GM06990 (cell line): ENCODE results near the gene TECPR2.

Experiments
- DNase-seq: peaks from one replicate; pipeline ENCODE4 v3.0.0-alpha.2; 2011; ENCODE audit not compliant: insufficient read length; ENCODE audit errors: extremely low read depth
- H3K27me3 ChIP-seq: replicated peaks from 2 replicates; pipeline ENCODE4 v1.6.0; 2011; ENCODE audit warnings: low read length; ENCODE audit not compliant: control insufficient read depth, insufficient read depth
- H3K36me3 ChIP-seq: 2 replicates; pipeline ENCODE4 v1.5.1; 2011; ENCODE audit warnings: low read length; ENCODE audit not compliant: control insufficient read depth, insufficient read depth
- H3K4me3 ChIP-seq: replicated peaks from 2 replicates; pipeline ENCODE4 v1.5.1; 2011; ENCODE audit warnings: low read depth, mild to moderate bottlenecking, control low read depth, low read length
- CTCF ChIP-seq: IDR thresholded peaks from 2 replicates; pipeline ENCODE4 v1.5.1; 2011; ENCODE audit warnings: low read length, control low read depth, mild to moderate bottlenecking, inconsistent platforms; ENCODE audit not compliant: insufficient read depth, poor library complexity, severe bottlenecking

Gene TECPR2

GRCh38 chr14:102362545-102363181, at the start of gene TECPR2, which contains the start of gene CINP:
Gene TECPR2 (plus strand): TSS chr14:102362941. CDS start chr14:102376722, 13,781 bp downstream.
Gene CINP (minus strand): TSS chr14:102362890. CDS start chr14:102362851, 39 bp downstream.
- TF ChIP-seq CTCF = no peak
- Histone ChIP-seq H3K36me3 (peaks cover 1% of the 10 kb centered on the region; the same call in 1 of the 2 replicates), H3K27me3 (no peaks in the 10 kb centered on the region), H3K4me3 (peak within 1 kb of the TSS; percentile 91)
- DNase-seq = peak; percentile 94

GRCh38 chr14:102314242-102315011, 48.3 kb upstream of the TECPR2 start:
- Histone ChIP-seq H3K4me3 (peak overlapping the region; percentile 63), H3K27me3 (no peaks in the 10 kb centered on the region), H3K36me3 (no peaks in the 10 kb centered on the region)
- DNase-seq = peak; percentile 83
- TF ChIP-seq CTCF = peak; percentile 96

- DNase-seq = no peak
- H3K27me3 ChIP-seq = no peaks in the 10 kb centered on the region
- H3K36me3 ChIP-seq = no peaks in the 10 kb centered on the region
- no peak for TF ChIP-seq CTCF
- no peak overlapping the region for H3K4me3 ChIP-seq
Observed at GRCh38 chr14:102315121-102315520, 47.6 kb upstream of the TECPR2 start.

- TF ChIP-seq CTCF = no peak
- H3K27me3 ChIP-seq = no peaks in the 10 kb centered on the region
- peak; percentile 30 for DNase-seq
- H3K4me3 ChIP-seq = peak overlapping the region; percentile 65
- H3K36me3 ChIP-seq = no peaks in the 10 kb centered on the region
Observed at GRCh38 chr14:102316338-102316742, 46.4 kb upstream of the TECPR2 start.

- Histone ChIP-seq H3K4me3 (peak overlapping the region; percentile 68), H3K36me3 (no peaks in the 10 kb centered on the region), H3K27me3 (no peaks in the 10 kb centered on the region)
- peak; percentile 92 for DNase-seq
- TF ChIP-seq CTCF = peak; percentile 91
Observed at GRCh38 chr14:102316743-102317563, 45.8 kb upstream of the TECPR2 start.
